Right ventricle myocardium superior (tissue), 1 donor: ENCODE measurements around the gene LYSET. TPM values are rescaled to one million over a fixed set of nuclear protein-coding genes. Genes with fewer than 3 reads are reported as not detected.
"Not testable (repeated sequence)": the region's sequence is repeated elsewhere in the genome, so short reads cannot be mapped to it uniquely, and the experiment has no call there.

Experiments used
- ATAC-seq: fragments of 200-7000 bp; cut with Tn5 transposase; one replicate; pipeline ENCODE4 v1.9.1; 2020; ENCODE audit warnings: mild to moderate bottlenecking; ENCODE audit not compliant: poor library complexity
- DNase-seq: peaks from one replicate; pipeline ENCODE4 v3.0.0-alpha.2; 2020
- intact Hi-C: fragments of 100-400 bp; cut with DNase I; formaldehyde crosslinking; loops from one replicate; pipeline ENCODE4 v1.11.2; 2022
- total RNA-seq: library from RNA; stranded (reverse); fragmentation: NEBNext Ultra II Directional; extraction: Animal tissue kit (Norgen Biotek cat#: 25700); gene quantifications from one replicate; pipeline ENCODE4 v1.2.1, GENCODE V29; 2021
- donor health status: DM: no; HTN: yes; CAD: no; lungs with severe emphysema.

Gene LYSET
- total RNA-seq, 1 donor from 2014 or later = 21.0 TPM

- intact Hi-C loops = no loop called here
- no peak for DNase-seq
- no peak for ATAC-seq
Measured at GRCh38 chr14:93163564-93163963, 21.6 kb upstream of the LYSET start.

GRCh38 chr14:93165271-93166265 is 19.5 kb upstream of the LYSET start:
- intact Hi-C loops, DNase-seq, ATAC-seq: not testable (repeated sequence)

- intact Hi-C loops, ATAC-seq, DNase-seq: not testable (repeated sequence)
Measured at GRCh38 chr14:93168610-93169009, 16.5 kb upstream of the LYSET start.

DNA sequence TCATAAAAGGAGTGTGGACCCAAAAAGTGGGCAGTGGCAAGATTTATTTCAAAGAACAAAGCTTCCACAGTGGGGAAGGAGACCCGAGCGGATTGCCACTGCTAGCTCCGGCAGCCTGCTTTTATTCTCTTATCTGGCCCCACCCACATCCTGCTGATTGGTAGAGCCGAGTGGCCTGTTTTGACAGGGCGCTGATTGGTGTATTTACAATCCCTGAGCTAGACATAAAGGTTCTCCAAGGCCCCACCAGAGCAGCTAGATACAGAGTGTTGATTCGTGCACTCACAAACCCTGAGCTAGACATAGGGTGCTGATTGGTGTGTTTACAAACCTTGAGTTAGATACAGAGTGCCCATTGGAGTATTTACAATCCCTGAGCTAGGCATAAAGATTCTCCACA is 15.5 kb upstream of the LYSET start:
- intact Hi-C loops = not testable (repeated sequence)

GRCh38 chr14:93170141-93170540 is 15.0 kb upstream of the LYSET start:
- ATAC-seq, intact Hi-C loops, DNase-seq: not testable (repeated sequence)

More for the DNA sequence above, 15.5 kb upstream of the LYSET start:
- ATAC-seq, DNase-seq: not testable (repeated sequence)

GRCh38 chr14:93171376-93171775 is 13.7 kb upstream of the LYSET start:
- ATAC-seq (no peak), DNase-seq (no peak)
- intact Hi-C loops = no loop called here

DNA sequence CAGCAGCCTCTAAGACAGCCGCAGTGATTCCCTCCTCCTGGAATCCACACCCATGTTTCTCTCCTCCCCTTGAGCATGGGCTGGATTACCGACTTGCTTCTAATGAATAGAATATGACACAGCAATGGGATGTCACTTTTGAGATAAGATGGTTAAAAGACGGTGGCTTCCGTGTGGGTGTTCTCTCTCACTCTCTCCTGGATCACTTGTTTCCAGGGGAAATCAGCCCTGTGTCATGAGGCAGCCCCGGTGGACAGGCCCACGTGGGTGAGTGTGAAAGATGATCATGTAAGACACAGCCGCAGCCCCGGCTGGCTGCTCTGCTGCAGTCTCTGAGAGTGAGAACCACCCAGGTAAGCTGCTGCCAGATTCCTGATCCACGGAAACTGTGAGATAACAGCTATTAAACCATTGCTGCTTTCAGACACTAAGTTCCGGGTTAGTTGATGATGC is 11.1 kb upstream of the LYSET start:
- no peak for ATAC-seq
- no peak for DNase-seq
- intact Hi-C loops = no loop called here

DNA sequence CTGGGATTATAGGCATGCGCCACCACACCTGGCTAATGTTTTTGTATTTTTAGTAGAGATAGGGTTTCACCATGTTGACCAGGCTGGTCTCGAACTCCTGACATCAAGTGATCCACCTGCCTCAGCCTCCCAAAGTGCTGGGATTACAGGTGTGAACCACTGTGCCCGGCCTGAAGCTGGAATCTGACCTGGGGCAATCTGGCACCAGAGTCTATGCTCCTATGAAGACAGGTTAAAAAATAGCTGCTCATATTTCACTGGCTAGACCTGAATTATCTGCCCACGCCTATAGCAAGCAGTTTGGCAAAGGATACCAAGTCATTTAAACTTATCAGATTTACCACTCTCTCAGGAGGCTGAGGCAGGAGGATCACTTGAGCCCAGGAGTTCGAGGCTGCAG is 10.4 kb upstream of the LYSET start:
- intact Hi-C loops, DNase-seq, ATAC-seq: not testable (repeated sequence)

DNA sequence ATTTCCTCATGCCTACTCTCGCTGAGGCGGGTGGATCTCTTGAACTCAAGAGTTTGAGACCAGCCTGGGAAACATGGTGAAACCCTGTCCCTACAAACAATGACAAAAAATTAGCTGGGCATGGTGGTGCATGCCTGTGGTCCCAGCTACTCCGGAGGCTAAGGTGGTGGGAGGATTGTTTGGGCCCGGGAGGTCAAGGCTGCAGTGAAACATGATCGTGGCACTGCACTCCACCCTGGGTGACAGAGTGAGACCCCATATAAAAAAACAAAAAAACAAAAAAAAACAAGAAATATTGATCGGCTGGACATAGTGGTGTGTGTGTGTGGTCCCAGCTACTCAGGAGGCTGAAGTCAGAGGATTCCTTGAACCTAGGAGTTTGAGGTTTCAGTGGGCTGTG is 9.6 kb upstream of the LYSET start:
- ATAC-seq = no peak
- DNase-seq = no peak
- intact Hi-C loops = no loop called here

- DNase-seq = no peak
- intact Hi-C loops = no loop called here
- no peak for ATAC-seq
Measured at GRCh38 chr14:93183596-93184317, 1.4 kb upstream of the LYSET start.

DNA sequence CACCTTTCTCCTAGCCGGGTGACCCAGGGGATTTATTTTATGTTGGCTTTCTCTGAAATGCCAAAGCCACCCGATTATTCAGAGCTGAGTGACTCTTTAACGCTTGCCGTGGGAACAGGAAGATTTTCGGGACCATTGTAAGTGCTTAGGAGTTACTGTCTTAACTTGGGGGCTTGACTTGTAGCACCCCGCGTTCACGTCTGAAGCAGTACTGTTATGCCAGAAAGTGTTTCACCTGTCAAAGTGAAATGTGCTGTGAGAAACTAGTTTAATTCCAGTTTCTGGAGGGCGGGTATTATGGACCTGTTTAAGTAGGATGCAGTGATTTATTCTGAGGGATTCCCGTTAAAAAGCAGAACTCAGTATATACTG is 218 bp downstream of the LYSET start:
- DNase-seq = no peak
- ATAC-seq = no peak
- intact Hi-C loops = no loop called here

DNA sequence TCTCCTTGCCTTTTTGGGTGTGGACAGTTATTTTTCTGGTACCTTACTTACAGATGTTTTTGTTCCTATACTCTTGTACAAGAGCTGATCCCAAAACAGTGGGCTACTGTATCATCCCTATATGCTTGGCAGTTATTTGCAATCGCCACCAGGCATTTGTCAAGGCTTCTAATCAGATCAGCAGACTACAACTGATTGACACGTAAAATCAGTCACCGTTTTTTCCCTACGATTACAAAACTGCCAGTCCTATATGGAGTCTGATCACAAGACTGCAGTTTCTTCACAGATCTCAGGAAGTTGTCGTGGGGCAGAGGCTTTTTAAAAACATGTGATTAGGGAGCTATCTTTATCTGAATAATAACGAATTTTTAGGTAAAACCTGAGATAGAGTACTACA is 1.3 kb downstream of the LYSET start:
- intact Hi-C loops = no loop called here
- ATAC-seq (no peak), DNase-seq (no peak)

- intact Hi-C loops = no loop called here
- DNase-seq = no peak
- ATAC-seq = no peak
Measured at GRCh38 chr14:93186956-93187355, 1.8 kb downstream of the LYSET start.

DNA sequence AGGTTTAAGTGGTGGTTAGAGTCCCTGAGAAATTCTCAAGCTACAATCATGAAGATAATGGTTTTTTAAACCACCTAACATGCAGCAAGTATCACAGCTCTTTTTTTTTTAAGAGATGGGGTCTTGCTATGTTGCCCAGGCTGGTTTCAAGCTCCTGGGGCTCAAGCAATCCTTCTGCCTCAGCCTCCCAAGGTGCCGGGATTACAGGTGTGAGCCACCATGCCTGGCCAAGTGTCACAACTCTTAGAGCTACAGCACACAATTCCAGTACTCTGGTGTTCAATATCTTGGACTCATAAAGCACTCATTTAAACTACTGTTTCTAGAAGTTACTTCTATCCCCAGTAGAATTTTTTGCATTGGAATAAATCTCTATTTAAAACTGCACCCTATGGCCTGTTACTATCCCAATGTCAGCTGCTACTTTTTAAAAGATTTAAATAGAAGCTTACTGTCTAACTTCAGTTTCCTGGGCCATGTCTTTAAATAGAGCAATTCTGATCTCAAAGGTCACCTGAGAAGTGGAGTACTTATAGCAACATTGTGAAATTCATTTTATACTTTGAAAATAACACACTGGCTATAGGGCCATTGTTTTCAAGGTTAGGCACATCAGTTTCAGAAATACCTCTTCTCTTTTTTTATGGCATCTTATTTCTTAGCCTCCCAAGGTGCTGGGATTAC is 10.3 kb downstream of the LYSET start:
- DNase-seq (no peak), ATAC-seq (peak; percentile 71)
- intact Hi-C loops = no loop called here

GRCh38 chr14:93199031-93199430 is 13.9 kb downstream of the LYSET start:
- intact Hi-C loops = no loop called here
- DNase-seq (no peak), ATAC-seq (no peak)

DNA sequence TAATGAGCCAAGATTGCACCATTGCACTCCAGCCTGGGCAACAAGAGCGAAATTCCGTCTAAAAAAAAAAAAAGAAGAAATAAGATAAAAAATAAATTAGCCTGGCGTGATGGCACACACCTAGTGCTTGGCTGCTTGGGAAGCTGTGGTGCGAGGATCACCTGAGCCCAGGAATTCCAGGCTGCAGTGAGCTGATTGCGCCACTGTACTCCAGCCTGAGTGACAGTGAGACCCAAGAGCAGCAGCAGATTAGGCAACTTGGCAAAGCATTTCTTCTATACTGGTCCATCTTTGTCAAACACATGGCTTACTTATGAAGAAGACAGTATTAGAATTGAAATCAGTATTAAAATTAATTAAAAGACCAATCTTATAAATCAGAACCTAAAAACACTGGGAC is 15.4 kb downstream of the LYSET start:
- intact Hi-C loops = no loop called here
- no peak for DNase-seq
- ATAC-seq = no peak

- ATAC-seq (no peak), DNase-seq (no peak)
- intact Hi-C loops = no loop called here
Measured at GRCh38 chr14:93201155-93201704, 16.1 kb downstream of the LYSET start.

DNA sequence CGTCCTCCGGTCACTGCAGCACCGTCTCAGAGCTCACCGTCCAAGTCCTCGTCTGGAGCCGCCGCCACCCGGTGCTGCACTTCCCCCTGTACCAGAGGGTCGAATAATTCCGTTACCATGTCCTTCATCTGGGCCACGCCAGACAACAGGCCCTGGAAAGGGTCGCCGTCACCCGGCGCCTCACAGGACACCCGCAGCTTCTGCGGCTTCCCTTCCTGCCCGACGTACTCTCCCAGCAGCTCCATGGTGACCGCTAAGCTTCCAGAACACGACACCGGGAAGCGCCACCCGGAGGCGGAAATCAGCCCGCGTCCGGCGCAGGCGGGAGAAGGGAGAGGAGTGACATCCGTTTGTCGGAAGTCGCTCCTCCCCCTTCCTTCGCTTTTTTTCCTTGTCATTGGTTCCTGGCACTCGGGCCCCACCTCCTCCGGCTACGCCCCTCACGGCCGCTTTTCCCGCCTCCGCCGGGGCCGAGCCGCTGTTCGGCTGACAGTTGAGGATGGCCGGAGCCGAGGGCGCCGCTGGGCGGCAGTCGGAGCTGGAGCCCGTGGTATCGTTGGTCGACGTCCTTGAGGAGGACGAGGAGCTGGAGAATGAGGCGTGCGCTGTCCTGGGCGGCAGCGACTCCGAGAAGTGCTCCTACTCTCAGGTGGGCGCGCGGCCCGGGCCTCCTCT is 21.8 kb downstream of the LYSET start, which contains the start of the genes GON7 and UBR7:
Gene GON7 (minus strand): TSS at position 273 of the 675 bp plus-strand sequence. CDS start 28 bp downstream, at position 245.
Gene UBR7 (plus strand): TSS at position 464 of the 675 bp plus-strand sequence. CDS start 36 bp downstream, at position 500.
- DNase-seq (peak; percentile 96), ATAC-seq (peak; percentile 99)
- intact Hi-C loops = no loop called here
